K562 (cell line): Measurements from ENCODE around the gene IL12RB1. TPM values are rescaled to one million over a fixed set of nuclear protein-coding genes. Genes with fewer than 3 reads are reported as not detected.
A peak's percentile ranks its signal among the peaks of the same experiment; 100 is the strongest.

ENCODE experiments used
- ATF1 ChIP-seq, 2 experiments: fragments of 450-650 bp in 1 of 2; IDR thresholded peaks; 2 replicates each; pipeline ENCODE4 v1.6.1; 2016; ENCODE audit warnings: missing compliant biosample characterization in 1 of 2, missing genetic modification characterization in 1 of 2
- CBFA2T2 ChIP-seq: fragments of 450-650 bp; conservative IDR thresholded peaks from 2 replicates; pipeline ENCODE4 v1.6.1; 2017; ENCODE audit warnings: mild to moderate bottlenecking
- CBX5 ChIP-seq: IDR thresholded peaks from 2 replicates; pipeline ENCODE4 v1.6.1; 2014; ENCODE audit warnings: low read depth, borderline replicate concordance
- CREBBP ChIP-seq: IDR thresholded peaks from one replicate; pipeline ENCODE4 v1.6.1; 2012; ENCODE audit warnings: low read depth, mild to moderate bottlenecking, control low read depth, inconsistent platforms, low read length
- ERF ChIP-seq: fragments of 450-650 bp; formaldehyde crosslinking; IDR thresholded peaks from 2 replicates; pipeline ENCODE4 v1.4.0; 2020; ENCODE audit warnings: mild to moderate bottlenecking, mixed read lengths
- HDAC2 ChIP-seq: fragments of 450-650 bp; IDR thresholded peaks from 2 replicates; pipeline ENCODE4 v1.6.1; 2016; ENCODE audit warnings: mild to moderate bottlenecking
- L3MBTL2 ChIP-seq: fragments of 450-650 bp; IDR thresholded peaks from 2 replicates; pipeline ENCODE4 v1.6.1; 2016; ENCODE audit warnings: mild to moderate bottlenecking, moderate library complexity
- LCOR ChIP-seq: sonication (generic); formaldehyde crosslinking; IDR thresholded peaks from 2 replicates; pipeline ENCODE4 v1.8.0; 2022; ENCODE audit warnings: mild to moderate bottlenecking, missing genetic modification reagents
- MAFG ChIP-seq: fragments of 450-650 bp; conservative IDR thresholded peaks from 2 replicates; pipeline ENCODE4 v1.6.1; 2016; ENCODE audit warnings: missing genetic modification characterization, missing compliant biosample characterization
- MBD2 ChIP-seq: sonication (generic); IDR thresholded peaks from 2 replicates; pipeline ENCODE4 v1.6.1; 2016; ENCODE audit warnings: low read depth, borderline replicate concordance
- MYBL2 ChIP-seq, 2 experiments: fragments of 450-650 bp in 1 of 2; sonication (generic) in 1 of 2; formaldehyde crosslinking in 1 of 2; IDR thresholded peaks; 2 replicates each; pipeline versions ENCODE4 v1.6.1 to v1.8.1; 2017 to 2022; ENCODE audit warnings: borderline replicate concordance in 1 of 2, inconsistent platforms in 1 of 2, low read depth in 1 of 2, mild to moderate bottlenecking in 1 of 2, missing genetic modification reagents in 1 of 2, moderate library complexity in 1 of 2
- SMARCB1 ChIP-seq: IDR thresholded peaks from 2 replicates; pipeline ENCODE4 v1.6.1; 2011; ENCODE audit warnings: improper control_type of control experiment, low read depth; ENCODE audit not compliant: insufficient read length
- UBTF ChIP-seq, 2 experiments: IDR thresholded peaks; 2 replicates each; pipeline ENCODE4 v1.6.1; 2012; ENCODE audit warnings: improper control_type of control experiment in 2 of 2, low read depth in 2 of 2, low read length in 2 of 2, borderline replicate concordance in 1 of 2
- ZNF592 ChIP-seq: fragments of 450-650 bp; IDR thresholded peaks from 2 replicates; pipeline ENCODE4 v1.6.1; 2017; ENCODE audit warnings: antibody characterized with exemption, mild to moderate bottlenecking
- polyA plus RNA-seq, 8 experiments: library from polyadenylated mRNA; depleted of rRNA in 4 of 8; stranded (reverse) in 5 of 8; unstranded in 3 of 8; fragments of >200 nt; fragmentation: Nextera tagmentation in 2 of 8; fragmentation: Illumina TruSeq in 1 of 8; extraction: Ambion mirVana in 2 of 8; extraction: Trizol in 1 of 8; gene quantifications; 2 replicates each; pipeline versions ENCODE4 v1.2.1 to v1.2.3, GENCODE V29; 2011 to 2014; ENCODE audit warnings: inconsistent platforms in 1 of 8, missing spikeins in 1 of 8
- total RNA-seq, 7 experiments: library from RNA; depleted of rRNA in 6 of 7; stranded (reverse); fragments of >200 nt in 6 of 7; fragmentation: Illumina TruSeq in 2 of 7; extraction: Trizol in 2 of 7; gene quantifications; 2 replicates each; pipeline versions ENCODE4 v1.2.1 to v1.2.3, GENCODE V29; 2011 to 2021; ENCODE audit warnings: low replicate concordance in 1 of 7
- TF ChIP-seq, protein P1 (sequence below), 2 experiments: fragments of 200-800 bp in 1 of 2; sonication (Bioruptor generic) in 1 of 2; sonication (generic) in 1 of 2; formaldehyde crosslinking in 1 of 2; IDR thresholded peaks in 1 of 2; conservative IDR thresholded peaks in 1 of 2; 2 replicates each; pipeline versions ENCODE4 v1.5.0 to v1.6.1; 2016 to 2020; ENCODE audit warnings: missing compliant biosample characterization in 1 of 2, missing genetic modification characterization in 1 of 2, missing genetic modification reagents in 1 of 2

Gene IL12RB1
- total and polyA plus RNA-seq, 9 of the 15 experiments (the other 6 are each of a cell fraction or from before 2014, with no cell fraction given) = 0.04 to 0.07 (median 0.06) TPM; not detected in 5

GRCh38 chr19:18046059-18046718 is 40.5 kb downstream of the IL12RB1 start (continued):
- 0 out of 2 replicates have a peak, but pooled peaks have one; percentile 12 for TF ChIP-seq MAFG (tag)
- TF ChIP-seq MYBL2 (IDR thresholded peaks at IDR 0.05; ENCODE audit: low read depth) = no peak
- TF ChIP-seq MYBL2 (CRISPR knock-in tag; IDR thresholded peaks at IDR 0.05; ENCODE audit: borderline replicate concordance) = no peak
- no peak for TF ChIP-seq ERF (CRISPR knock-in tag)
- TF ChIP-seq L3MBTL2 = no peak
- peak; percentile 13; the same call in 1 of the 2 replicates for TF ChIP-seq CBFA2T2
- no peak for TF ChIP-seq CREBBP
- TF ChIP-seq UBTF (IDR thresholded peaks at IDR 0.05; ENCODE audit: borderline replicate concordance in 1 of 2, low read depth in 2 of 2, low read length in 2 of 2) = peak; percentile 22 to 62; a peak in 1 of 4 replicates
- 0 out of 2 replicates have a peak, but pooled peaks have one; percentile 34 for TF ChIP-seq LCOR
- TF ChIP-seq SMARCB1 = no peak
- no peak for TF ChIP-seq ZNF592
- no peak for TF ChIP-seq CBX5
- peak; percentile 30; the same call in 1 of the 2 replicates for TF ChIP-seq HDAC2
- no peak for TF ChIP-seq ATF1 (CRISPR knock-in tag; IDR thresholded peaks at IDR 0.05)
- no peak for TF ChIP-seq ATF1 (tag; IDR thresholded peaks at IDR 0.05)
- no peak for TF ChIP-seq MBD2
- TF ChIP-seq, protein P1, sequence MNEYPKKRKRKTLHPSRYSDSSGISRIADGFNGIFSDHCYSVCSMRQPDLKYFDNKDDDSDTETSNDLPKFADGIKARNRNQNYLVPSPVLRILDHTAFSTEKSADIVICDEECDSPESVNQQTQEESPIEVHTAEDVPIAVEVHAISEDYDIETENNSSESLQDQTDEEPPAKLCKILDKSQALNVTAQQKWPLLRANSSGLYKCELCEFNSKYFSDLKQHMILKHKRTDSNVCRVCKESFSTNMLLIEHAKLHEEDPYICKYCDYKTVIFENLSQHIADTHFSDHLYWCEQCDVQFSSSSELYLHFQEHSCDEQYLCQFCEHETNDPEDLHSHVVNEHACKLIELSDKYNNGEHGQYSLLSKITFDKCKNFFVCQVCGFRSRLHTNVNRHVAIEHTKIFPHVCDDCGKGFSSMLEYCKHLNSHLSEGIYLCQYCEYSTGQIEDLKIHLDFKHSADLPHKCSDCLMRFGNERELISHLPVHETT (CRISPR knock-in tag; conservative IDR thresholded peaks at IDR 0.05 in 1 of 2, IDR thresholded peaks at IDR 0.05 in 1 of 2) = no peak
